Renal cortical epithelial cell (primary cell): Measurements from ENCODE around the gene PDE8B. TPM values are rescaled to one million over a fixed set of nuclear protein-coding genes. Genes with fewer than 3 reads are reported as not detected.

ENCODE experiments used
- DNase-seq: peaks from one replicate; pipeline ENCODE4 v3.0.0-alpha.2; 2011; ENCODE audit warnings: low read depth
- total RNA-seq: library from RNA; depleted of rRNA; stranded (reverse); fragments of >200 nt; gene quantifications from 2 replicates; pipeline ENCODE4 v1.2.3, GENCODE V29; 2014

PDE8B gene
- total RNA-seq, 1 donor from 2014 or later = 0.05 TPM

DNA sequence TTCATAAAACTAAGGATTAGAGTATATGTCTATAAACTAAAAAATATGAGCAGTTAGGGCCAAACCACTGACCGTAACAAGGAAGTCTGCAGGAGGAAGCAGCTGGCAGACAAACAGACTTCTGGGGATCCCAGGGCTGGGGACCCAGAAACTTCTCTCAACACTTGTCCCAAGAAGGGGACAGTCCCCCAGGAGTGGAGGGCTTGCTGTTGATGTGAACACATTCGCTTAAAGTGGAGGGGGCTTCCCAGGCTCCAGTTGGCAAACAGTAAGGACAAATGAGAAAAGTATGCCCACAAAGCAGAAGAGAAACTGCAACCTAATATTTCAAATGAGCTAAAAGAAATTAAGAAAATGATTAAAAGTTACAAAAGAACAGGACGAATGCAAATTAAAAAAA is 83.7 kb downstream of the PDE8B start:
- no peak for DNase-seq

GRCh38 chr5:77295863-77296378 is 85.4 kb downstream of the PDE8B start:
- DNase-seq = no peak

- DNase-seq = no peak
Observed at GRCh38 chr5:77298146-77298545, 87.7 kb downstream of the PDE8B start.

- DNase-seq = no peak
Observed at GRCh38 chr5:77300451-77300850, 90.0 kb downstream of the PDE8B start.

DNA sequence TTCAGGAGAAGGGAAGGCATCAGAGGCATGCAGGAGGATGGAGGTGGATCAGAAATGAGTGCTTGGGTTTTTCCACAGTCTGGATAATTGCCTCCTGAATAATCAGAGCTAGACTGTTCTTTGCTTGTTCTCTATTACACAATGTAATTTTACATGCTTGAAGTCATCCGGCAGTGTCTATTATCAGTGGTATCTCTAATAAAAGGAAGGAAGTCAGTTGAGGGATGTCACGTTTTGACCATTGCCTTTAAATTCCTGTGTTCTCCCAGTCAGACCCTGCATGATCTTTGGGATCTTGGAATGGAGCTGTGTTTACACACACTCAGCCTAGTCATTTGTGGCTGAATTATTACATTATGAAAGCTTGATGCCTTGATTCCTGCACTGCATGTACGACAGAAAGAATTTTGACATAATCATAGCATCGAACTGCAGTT is 91.0 kb downstream of the PDE8B start:
- no peak for DNase-seq

DNA sequence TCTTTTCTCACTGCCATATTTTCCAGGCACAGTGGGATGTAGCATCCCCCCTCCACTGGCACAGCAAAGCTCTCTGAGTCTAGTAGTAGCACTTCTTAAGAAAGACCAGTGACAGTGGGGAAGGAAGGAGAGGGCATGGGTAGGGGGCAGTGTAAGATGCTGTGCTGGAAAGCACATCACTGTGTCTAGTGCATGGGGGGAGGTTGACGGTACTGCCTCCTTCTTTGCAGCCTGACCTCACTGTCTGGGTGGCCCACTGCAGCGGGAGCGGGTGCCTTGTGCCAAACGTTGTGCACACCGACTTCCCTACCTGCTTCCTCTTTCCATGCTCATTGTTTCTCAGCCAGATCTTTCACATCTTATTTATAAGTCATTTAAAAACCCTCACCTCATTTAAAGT is 91.8 kb downstream of the PDE8B start:
- DNase-seq = no peak

- DNase-seq = no peak
Observed at GRCh38 chr5:77302653-77303052, 92.2 kb downstream of the PDE8B start.

GRCh38 chr5:77304388-77304787 is 93.9 kb downstream of the PDE8B start:
- no peak for DNase-seq

DNA sequence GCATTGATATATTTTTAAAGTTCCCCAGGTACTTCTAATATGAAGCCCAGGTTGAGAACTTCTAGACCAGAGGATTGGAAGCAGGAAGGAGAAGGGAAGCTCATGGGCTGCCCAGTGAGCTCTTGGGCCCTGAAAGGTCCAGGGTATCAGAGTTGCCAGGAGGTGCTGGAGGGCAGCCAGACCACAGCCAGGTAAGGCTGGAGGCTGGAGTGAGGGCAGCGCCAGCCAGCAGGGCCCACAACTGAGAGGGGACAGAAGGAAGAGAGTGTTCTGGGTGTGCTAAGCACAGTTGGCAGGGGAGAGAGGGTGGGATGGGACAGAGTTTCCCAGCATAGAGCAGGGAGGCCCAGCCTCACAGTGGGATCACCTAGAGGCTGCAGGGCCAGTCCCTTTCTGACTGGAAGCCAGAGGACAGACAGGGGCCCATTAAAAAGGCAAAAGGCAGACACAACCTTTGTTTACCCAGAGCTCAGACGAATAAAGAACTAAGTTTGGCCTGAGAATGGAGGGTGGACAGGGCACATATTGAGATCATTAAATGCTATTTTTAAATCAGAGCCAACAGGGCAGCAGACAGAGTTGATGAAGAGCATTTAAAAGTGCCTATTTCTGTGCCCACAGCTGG is 94.9 kb downstream of the PDE8B start:
- DNase-seq = no peak

DNA sequence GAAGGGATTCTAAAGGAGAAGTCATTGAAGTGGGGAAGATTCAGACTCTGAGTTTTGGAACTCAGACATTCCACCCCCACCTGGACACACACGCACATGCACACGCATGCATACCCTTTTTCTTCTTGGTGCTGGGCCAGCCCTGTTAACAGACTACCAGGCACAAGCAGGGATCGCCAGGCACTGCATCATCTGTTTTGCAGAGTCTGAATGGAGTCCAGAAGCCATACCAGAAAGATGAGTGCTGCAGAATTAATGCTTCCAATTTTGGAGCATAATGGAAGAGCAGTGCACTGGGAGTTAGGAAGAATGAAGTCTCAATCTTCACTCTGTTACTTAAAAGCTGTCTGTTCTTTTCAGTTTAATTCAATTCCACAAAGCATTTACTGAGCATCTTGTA is 95.5 kb downstream of the PDE8B start:
- DNase-seq = no peak

GRCh38 chr5:77306531-77306930 is 96.1 kb downstream of the PDE8B start:
- DNase-seq = no peak

DNA sequence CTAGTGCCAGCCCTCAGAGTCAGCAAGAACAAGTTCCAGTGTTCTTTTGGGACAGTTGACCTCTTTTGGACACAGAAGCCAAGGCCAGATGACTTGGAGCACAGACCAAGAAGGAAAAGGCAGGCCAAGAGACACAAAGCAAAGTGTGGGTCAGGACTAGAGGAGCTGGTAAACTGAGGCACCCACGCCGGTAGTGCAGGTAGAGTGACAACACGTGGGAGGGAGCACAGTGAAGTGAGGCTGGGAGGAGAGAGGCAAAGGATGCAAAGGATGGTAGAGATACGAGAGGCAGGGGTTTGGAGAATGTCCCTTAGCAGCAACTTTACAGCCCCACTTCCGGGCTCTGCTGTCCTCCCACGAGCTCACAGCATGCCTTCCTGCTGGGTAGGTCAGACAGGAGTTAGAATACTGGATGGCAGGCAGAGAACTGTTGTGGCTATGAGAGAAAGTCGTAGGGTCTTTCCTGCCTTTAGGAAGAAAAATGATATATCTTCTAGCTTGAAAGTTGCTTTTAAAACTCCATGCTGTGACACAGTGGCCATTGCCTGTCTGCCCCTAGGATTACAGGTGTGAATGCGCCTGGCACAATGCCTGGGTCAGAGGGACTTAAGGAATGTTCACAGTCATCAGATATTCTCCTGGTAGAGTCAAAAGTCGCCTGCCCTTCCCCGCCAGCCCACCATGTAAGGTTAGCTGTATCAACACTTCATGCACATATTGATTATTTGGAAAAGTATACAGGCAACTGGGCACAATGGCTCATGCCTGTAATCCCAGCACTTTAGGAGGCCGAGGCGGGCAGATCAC is 97.9 kb downstream of the PDE8B start:
- no peak for DNase-seq

GRCh38 chr5:77309140-77309539 is 98.7 kb downstream of the PDE8B start:
- DNase-seq = no peak

DNA sequence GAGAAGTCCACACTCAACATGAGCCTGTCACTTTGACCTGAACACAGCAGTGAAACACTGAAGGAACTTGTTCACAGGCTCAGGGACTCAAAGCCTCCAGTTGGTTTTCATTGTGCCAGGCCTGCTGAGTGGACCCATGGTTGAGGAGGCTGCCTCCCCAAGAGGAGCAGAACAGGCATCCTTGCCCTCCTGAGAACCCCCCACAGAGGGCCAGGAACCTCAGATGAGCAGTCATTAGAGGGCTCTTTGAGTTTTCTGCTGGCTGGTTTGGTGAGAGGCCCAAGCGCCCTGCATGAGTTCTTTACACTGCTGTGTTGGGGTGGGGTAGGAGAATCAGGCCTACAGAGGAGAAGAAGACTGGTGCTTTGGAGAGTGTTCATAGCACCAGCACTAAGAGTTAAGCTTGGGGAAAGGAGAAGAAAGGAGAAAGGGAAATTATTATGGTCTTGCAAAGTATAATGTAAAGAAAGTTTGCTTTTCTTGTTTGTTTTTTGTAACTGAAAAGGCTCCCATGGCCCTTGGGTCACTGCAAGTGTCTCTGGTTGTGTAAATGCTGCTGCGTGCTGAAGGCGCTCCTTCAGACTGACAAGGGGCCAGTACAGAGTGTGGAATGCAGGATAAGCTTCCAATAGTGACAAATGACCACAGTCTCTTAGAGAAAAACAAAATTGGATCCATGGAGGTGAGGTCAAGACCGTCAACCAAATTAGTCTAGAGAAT is 100.2 kb downstream of the PDE8B start:
- no peak for DNase-seq

DNA sequence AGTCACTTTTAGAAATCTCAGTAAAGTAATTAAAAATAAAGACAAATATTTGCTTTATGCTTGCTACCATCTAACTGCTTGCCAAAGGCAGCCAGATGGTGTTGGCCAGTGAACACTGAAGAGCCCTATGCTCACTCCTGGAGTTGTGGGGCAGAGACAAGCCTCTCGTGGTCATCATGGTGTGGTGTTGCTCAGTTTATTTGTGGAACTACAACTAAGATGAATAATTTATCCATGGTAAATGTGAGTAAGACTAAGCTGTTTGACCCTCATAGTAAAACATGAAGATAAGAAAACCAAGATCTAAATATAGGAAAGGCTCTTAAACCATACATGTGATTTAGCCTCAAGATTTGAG is 100.7 kb downstream of the PDE8B start:
- DNase-seq = no peak

DNA sequence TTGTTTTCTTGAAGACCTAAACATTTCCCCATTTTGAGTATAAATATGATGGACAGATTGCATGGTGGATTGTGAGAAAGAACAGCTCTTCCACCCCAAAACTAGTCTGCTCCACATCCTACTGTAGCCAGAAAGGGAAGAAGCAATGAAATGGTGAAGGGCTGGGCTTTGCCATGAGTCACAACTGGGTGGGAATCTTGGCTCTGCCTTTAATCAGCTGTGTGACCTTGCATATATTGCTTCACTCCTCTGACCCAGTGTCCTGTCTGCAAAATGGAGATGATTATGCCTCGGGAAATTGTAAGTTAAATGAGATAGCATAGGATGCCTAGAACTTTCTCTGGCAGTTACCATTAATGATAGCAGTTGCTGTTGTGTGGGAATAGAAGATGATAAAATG is 101.9 kb downstream of the PDE8B start:
- DNase-seq = peak; percentile 14

- peak; percentile 15 for DNase-seq
Observed at GRCh38 chr5:77316871-77317661, 106.6 kb downstream of the PDE8B start.

- DNase-seq = no peak
Observed at GRCh38 chr5:77318060-77318459, 107.6 kb downstream of the PDE8B start.

DNA sequence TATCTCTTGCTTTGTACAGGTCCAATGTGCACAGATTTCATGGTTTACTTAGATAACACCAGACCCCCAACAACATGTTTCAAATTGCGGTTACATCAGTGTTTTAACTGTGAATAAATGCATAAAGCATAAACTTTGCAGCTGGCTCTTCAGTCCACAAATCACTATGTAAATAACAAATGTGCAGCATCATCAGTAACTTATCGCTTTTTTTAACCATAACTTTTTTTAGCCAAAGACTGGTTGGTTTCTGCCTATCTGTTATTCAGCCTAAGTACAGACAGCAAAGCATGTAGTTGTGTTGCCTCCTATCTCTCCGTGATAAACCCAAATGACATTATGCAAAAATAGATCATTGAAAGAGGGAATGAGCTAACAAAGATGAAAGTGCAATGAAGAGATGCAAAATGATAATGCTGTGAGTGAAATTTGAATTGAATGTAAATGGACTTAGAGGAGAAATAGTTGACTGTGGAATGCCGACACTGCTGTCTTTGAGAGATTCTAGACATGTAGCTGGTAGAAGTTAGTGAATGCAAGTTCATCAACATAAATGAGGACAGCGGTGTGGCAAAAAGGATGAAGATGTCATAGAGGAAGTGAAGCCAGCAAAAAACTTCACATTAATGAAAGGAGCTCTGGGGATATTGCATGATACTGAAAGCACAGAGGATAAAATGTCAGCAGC is 108.8 kb downstream of the PDE8B start:
- no peak for DNase-seq

GRCh38 chr5:77321793-77322394 is 111.4 kb downstream of the PDE8B start:
- DNase-seq = no peak

DNA sequence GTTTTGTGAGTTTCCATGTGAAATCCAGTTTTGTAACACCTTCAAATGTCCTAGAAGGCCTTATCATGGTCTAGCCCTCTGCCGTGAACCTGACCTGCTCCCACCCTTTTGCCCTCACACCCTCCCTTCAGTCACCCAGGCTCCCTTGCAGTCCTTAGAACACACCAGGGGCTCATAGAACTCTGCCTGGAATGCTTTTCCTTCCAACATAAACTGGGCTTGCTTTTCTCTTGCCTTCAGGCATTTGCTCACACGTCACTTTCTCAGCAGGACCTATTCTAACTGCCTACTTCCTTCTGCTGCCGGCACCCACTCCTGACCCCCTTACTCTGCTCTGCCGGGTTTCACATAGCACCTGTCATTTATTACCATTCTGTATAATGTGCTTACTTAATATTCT is 111.9 kb downstream of the PDE8B start:
- peak; percentile 36 for DNase-seq
